ENCODE results near the gene TBP. TPM values are rescaled to one million over a fixed set of nuclear protein-coding genes. Genes with fewer than 3 reads are reported as not detected.
"Not testable (repeated sequence)": the region's sequence is repeated elsewhere in the genome, so short reads cannot be mapped to it uniquely, and the experiment has no call there.

Gene TBP
- total RNA-seq (17.6 and 27.5 TPM in 2 replicates), polyA plus RNA-seq (24.6 and 27.3 TPM in 2 replicates)

DNA sequence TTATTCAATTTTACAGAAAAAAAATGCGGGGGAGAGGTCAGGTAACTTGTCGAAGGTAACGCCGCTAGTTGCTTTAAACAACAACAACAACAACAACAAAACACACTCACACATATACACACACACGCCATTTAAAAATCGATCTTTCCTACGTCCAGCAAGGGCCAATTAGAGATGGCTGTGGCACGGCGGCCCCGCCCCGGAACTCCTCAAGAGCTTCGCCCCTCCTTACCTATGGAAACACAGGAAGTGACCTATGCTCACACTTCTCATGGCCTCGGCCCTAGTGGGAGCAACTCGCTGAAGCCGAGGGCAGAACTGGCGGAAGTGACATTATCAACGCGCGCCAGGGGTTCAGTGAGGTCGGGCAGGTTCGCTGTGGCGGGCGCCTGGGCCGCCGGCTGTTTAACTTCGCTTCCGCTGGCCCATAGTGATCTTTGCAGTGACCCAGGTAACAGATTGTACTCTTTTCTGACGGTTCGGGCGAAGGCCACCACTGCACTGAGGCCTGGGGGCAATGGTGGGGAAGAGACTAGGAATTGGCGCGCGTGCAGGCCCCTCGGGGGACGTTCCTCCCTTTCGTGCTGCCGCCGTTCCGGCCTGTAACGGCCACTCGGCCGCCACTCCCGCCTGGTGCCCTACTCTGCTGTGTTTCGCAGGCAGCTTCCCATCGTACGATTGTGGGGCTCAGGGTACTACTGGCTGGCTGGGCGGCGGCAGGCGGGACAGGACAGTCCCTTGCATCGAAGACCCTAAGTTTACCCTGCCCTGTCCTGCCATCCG lies at the start of gene TBP:
Gene TBP, plus strand, starts transcription at position 357 of the 783 bp plus-strand sequence. CDS start 2,661 bp downstream, outside the sequence.
- no peaks in the 10 kb centered on the region for H3K27me3 ChIP-seq
- H3K4me3 ChIP-seq: peak within 1 kb of the TSS; percentile 68
- TF ChIP-seq, protein P1, sequence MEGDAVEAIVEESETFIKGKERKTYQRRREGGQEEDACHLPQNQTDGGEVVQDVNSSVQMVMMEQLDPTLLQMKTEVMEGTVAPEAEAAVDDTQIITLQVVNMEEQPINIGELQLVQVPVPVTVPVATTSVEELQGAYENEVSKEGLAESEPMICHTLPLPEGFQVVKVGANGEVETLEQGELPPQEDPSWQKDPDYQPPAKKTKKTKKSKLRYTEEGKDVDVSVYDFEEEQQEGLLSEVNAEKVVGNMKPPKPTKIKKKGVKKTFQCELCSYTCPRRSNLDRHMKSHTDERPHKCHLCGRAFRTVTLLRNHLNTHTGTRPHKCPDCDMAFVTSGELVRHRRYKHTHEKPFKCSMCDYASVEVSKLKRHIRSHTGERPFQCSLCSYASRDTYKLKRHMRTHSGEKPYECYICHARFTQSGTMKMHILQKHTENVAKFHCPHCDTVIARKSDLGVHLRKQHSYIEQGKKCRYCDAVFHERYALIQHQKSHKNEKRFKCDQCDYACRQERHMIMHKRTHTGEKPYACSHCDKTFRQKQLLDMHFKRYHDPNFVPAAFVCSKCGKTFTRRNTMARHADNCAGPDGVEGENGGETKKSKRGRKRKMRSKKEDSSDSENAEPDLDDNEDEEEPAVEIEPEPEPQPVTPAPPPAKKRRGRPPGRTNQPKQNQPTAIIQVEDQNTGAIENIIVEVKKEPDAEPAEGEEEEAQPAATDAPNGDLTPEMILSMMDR (IDR thresholded peaks at IDR 0.05; ENCODE audit: low read depth, low read length): no peak
- peak within 1 kb of the TSS; percentile 96 for H3K27ac ChIP-seq
- peak; percentile 99 for DNase-seq (ENCODE audit: low read depth in 1 of 2, low spot score in 1 of 2)
- peaks cover 5% of the 10 kb centered on the region for H3K36me3 ChIP-seq
- H3K9me3 ChIP-seq (ENCODE audit: low read depth): no peaks in the 10 kb centered on the region
- H3K4me1 ChIP-seq (ENCODE audit: low read depth): peaks cover 20% of the 10 kb centered on the region

GRCh38 chr6:170504479-170504878 lies 49.7 kb upstream of the TBP start:
- TF ChIP-seq, protein P1 (IDR thresholded peaks at IDR 0.05; ENCODE audit: low read depth, low read length): no peak
- H3K27ac ChIP-seq: no peak overlapping the region

GRCh38 chr6:170505306-170505705 lies 48.9 kb upstream of the TBP start:
- DNase-seq (ENCODE audit: low read depth in 1 of 2, low spot score in 1 of 2): no peak
- no peaks in the 10 kb centered on the region for H3K27me3 ChIP-seq
- H3K4me3 ChIP-seq: no peak overlapping the region
- no peaks in the 10 kb centered on the region for H3K4me1 ChIP-seq (ENCODE audit: low read depth)
- no peaks in the 10 kb centered on the region for H3K36me3 ChIP-seq
- H3K27ac ChIP-seq: no peak overlapping the region
- no peaks in the 10 kb centered on the region for H3K9me3 ChIP-seq (ENCODE audit: low read depth)
- TF ChIP-seq, protein P1 (IDR thresholded peaks at IDR 0.05; ENCODE audit: low read depth, low read length): no peak

More at GRCh38 chr6:170504479-170504878, 49.7 kb upstream of the TBP start:
- H3K9me3 ChIP-seq (ENCODE audit: low read depth): no peaks in the 10 kb centered on the region
- no peak overlapping the region for H3K4me3 ChIP-seq
- H3K36me3 ChIP-seq: no peaks in the 10 kb centered on the region
- no peak for DNase-seq (ENCODE audit: low read depth in 1 of 2, low spot score in 1 of 2)
- no peaks in the 10 kb centered on the region for H3K4me1 ChIP-seq (ENCODE audit: low read depth)
- no peaks in the 10 kb centered on the region for H3K27me3 ChIP-seq

GRCh38 chr6:170506446-170506845 lies 47.7 kb upstream of the TBP start:
- Histone ChIP-seq H3K9me3 (ENCODE audit: low read depth) (no peaks in the 10 kb centered on the region), H3K27me3 (no peaks in the 10 kb centered on the region), H3K36me3 (no peaks in the 10 kb centered on the region), H3K4me1 (ENCODE audit: low read depth) (peaks cover 4% of the 10 kb centered on the region), H3K4me3 (no peak overlapping the region), H3K27ac (no peak overlapping the region)
- TF ChIP-seq, protein P1 (IDR thresholded peaks at IDR 0.05; ENCODE audit: low read depth, low read length): no peak
- no peak for DNase-seq (ENCODE audit: low read depth in 1 of 2, low spot score in 1 of 2)

DNA sequence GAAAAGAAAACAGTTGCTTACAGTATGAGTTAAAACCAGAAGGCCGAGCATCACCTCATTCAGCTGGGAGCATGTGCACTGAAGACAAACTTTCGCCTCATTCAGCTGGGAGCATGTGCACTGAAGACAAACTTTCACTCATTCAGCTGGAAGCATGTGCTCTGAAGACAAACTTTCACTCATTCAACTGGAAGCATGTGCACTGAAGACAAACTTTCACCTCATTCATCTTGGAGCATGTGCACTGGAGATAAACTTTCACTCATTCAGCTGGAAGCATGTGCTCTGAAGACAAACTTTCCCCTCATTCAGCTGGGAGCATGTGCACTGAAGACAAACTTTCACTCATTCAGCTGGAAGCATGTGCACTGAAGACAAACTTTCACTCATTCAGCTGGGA lies 46.4 kb upstream of the TBP start:
- not testable (repeated sequence) for H3K4me1 ChIP-seq (ENCODE audit: low read depth); H3K36me3 ChIP-seq; H3K27me3 ChIP-seq; H3K27ac ChIP-seq; H3K9me3 ChIP-seq (ENCODE audit: low read depth); H3K4me3 ChIP-seq; DNase-seq (ENCODE audit: low read depth in 1 of 2, low spot score in 1 of 2)

GRCh38 chr6:170508275-170508674 lies 45.9 kb upstream of the TBP start:
- H3K4me3 ChIP-seq; H3K27ac ChIP-seq; DNase-seq (ENCODE audit: low read depth in 1 of 2, low spot score in 1 of 2); H3K27me3 ChIP-seq; H3K36me3 ChIP-seq; H3K4me1 ChIP-seq (ENCODE audit: low read depth); H3K9me3 ChIP-seq (ENCODE audit: low read depth): not testable (repeated sequence)

DNA sequence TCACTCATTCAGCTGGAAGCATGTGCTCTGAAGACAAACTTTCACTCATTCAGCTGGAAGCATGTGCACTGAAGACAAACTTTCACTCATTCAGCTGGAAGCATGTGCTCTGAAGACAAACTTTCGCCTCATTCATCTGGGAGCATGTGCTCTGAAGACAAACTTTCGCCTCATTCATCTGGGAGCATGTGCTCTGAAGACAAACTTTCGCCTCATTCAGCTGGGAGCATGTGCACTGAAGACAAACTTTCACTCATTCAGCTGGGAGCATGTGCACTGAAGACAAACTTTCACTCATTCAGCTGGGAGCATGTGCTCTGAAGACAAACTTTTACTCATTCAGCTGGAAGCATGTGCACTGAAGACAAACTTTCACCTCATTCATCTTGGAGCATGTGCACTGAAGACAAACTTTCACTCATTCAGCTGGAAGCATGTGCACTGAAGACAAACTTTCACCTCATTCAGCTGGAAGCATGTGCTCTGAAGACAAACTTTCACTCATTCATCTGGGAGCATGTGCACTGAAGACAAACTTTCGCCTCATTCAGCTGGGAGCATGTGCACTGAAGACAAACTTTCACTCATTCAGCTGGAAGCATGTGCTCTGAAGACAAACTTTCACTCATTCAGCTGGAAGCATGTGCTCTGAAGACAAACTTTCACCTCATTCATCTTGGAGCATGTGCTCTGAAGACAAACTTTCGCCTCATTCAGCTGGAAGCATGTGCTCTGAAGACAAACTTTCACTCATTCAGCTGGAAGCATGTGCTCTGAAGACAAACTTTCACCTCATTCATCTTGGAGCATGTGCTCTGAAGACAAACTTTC lies 45.1 kb upstream of the TBP start:
- H3K4me3 ChIP-seq; H3K36me3 ChIP-seq; DNase-seq (ENCODE audit: low read depth in 1 of 2, low spot score in 1 of 2); H3K4me1 ChIP-seq (ENCODE audit: low read depth); H3K27ac ChIP-seq; H3K27me3 ChIP-seq; H3K9me3 ChIP-seq (ENCODE audit: low read depth): not testable (repeated sequence)
